ENCODE data around the gene PAWR. TPM values are rescaled to one million over a fixed set of nuclear protein-coding genes. Genes with fewer than 3 reads are reported as not detected.

The PAWR gene
- total and polyA plus RNA-seq, 9 of the 15 experiments (the other 6 are each of a cell fraction or from before 2014, with no cell fraction given) = 0.82 TPM; not detected in 8

DNA sequence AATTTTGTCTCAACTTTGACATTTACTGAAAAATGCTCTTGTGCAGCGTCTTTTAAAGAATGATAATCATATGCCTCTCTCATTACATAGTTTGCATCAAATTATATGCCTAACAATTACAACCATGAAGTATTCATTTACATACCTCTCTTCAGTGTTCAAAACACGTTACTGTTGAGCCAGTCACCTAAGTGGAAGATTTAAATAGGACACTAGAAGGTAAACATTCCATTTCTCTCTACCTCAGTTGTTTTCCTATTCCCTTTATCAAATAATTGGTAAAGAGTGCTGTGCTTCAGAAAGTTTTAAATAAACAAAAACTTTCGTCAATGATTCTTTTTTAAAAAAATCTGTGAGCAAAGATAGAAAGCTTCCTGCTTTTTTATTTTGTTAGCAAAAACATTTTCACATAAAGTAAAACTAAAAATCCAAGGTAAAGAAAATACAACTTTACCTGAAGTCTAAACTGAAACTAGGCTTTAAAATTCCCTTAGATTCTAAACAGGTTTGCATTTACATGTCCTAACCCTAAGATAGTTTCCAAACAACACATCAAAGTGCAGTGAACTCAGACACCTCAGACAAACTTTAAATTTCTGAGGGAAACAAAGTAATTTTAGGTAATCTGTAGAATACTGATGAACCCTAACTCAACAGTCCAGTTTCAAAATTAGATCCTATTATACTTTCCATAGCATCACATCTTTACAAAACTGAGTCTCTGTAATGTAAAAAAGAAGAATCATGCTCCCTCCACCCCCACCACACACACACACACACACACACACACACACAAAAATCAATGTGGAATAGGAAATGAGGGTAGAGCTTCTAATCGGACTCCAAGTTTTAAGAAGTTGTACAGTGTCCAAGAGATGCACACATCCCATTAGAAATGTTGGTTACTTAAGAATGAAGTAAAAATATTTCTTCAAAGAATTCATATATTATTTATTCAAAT, 46.2 kb downstream of the PAWR start:
- Histone ChIP-seq H3K27ac (ENCODE audit: extremely low read depth, low read depth, low read length) (no peak overlapping the region), H3K4me1 (replicated peaks in 1 of 2; ENCODE audit: control insufficient read depth in 2 of 2, insufficient read depth in 2 of 2, low read length in 2 of 2) (no peaks in the 10 kb centered on the region), H3K27me3 (ENCODE audit: control insufficient read depth in 2 of 2, insufficient read depth in 2 of 2, low read length in 2 of 2) (no peaks in the 10 kb centered on the region), H3K9me3 (replicated peaks; ENCODE audit: control insufficient read depth, insufficient read depth, low read depth, low read length) (no peaks in the 10 kb centered on the region), H4K20me1 (replicated peaks; ENCODE audit: control insufficient read depth, insufficient read depth, low read length) (no peaks in the 10 kb centered on the region), H3K9ac (ENCODE audit: insufficient read depth in 1 of 2, low read depth in 2 of 2, low read length in 2 of 2) (no peak overlapping the region), H3K9me1 (ENCODE audit: control insufficient read depth, insufficient read depth, low read length) (no peaks in the 10 kb centered on the region), H3K36me3 (ENCODE audit: control insufficient read depth, insufficient read depth, low read length) (no peaks in the 10 kb centered on the region), H3K4me2 (ENCODE audit: insufficient read depth, low read length) (no peak overlapping the region), H3K4me3 (no peak overlapping the region), H3K79me2 (ENCODE audit: control insufficient read depth, insufficient read depth, low read length) (no peaks in the 10 kb centered on the region), H2AFZ (ENCODE audit: low read depth, low read length) (no peak overlapping the region)
- ChIA-PET CTCF (ENCODE audit: low intra/inter-chr PET ratio) (no interaction called here), POLR2A (interaction anchor here (0.5 kb wide), 1 partner anchor 113 kb away, joined by 4 read pairs; no protein-coding TSS in a partner anchor)
- ATAC-seq = no peak
- BruUV-seq (replicated peaks) = no TSS peak
- DNase-seq (ENCODE audit: extremely low read depth in 1 of 4, low spot score in 3 of 4) = no peak
- WGBS (ENCODE audit: insufficient coverage, low coverage, missing lambda C conversion rate) = 0% methylated on average over 4 of the region's 4 CpGs
- intact Hi-C loops (cut with micrococcal nuclease) = no loop called here
- no peak for FAIRE-seq
- in situ Hi-C loops (cut with MboI) = no loop called here
- TF ChIP-seq, protein P1, sequence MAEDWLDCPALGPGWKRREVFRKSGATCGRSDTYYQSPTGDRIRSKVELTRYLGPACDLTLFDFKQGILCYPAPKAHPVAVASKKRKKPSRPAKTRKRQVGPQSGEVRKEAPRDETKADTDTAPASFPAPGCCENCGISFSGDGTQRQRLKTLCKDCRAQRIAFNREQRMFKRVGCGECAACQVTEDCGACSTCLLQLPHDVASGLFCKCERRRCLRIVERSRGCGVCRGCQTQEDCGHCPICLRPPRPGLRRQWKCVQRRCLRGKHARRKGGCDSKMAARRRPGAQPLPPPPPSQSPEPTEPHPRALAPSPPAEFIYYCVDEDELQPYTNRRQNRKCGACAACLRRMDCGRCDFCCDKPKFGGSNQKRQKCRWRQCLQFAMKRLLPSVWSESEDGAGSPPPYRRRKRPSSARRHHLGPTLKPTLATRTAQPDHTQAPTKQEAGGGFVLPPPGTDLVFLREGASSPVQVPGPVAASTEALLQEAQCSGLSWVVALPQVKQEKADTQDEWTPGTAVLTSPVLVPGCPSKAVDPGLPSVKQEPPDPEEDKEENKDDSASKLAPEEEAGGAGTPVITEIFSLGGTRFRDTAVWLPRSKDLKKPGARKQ (CRISPR knock-in tag; IDR thresholded peaks at IDR 0.05) = no peak
- TF ChIP-seq ZEB2 (IDR thresholded peaks at IDR 0.05) (no peak), ARID2 (IDR thresholded peaks at IDR 0.05) (no peak), XRCC5 (IDR thresholded peaks at IDR 0.05; ENCODE audit: low read depth, low read length) (no peak), ZNF644 (tag; IDR thresholded peaks at IDR 0.05; ENCODE audit: low read depth) (no peak), GABPB2 (CRISPR knock-in tag; conservative IDR thresholded peaks at IDR 0.05) (no peak), JUNB (CRISPR knock-in tag; conservative IDR thresholded peaks at IDR 0.05) (no peak), ZNF184 (CRISPR knock-in tag; IDR thresholded peaks at IDR 0.05) (no peak), HOXB6 (CRISPR knock-in tag; IDR thresholded peaks at IDR 0.05; ENCODE audit: borderline replicate concordance) (no peak), RB1 (IDR thresholded peaks at IDR 0.05; ENCODE audit: low read depth) (no peak)
- TF ChIP-seq, protein P2, sequence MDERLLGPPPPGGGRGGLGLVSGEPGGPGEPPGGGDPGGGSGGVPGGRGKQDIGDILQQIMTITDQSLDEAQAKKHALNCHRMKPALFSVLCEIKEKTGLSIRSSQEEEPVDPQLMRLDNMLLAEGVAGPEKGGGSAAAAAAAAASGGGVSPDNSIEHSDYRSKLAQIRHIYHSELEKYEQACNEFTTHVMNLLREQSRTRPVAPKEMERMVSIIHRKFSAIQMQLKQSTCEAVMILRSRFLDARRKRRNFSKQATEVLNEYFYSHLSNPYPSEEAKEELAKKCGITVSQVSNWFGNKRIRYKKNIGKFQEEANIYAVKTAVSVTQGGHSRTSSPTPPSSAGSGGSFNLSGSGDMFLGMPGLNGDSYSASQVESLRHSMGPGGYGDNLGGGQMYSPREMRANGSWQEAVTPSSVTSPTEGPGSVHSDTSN (CRISPR knock-in tag; IDR thresholded peaks at IDR 0.05; ENCODE audit: low read depth) = no peak
- TF ChIP-seq, protein P2 (tag; conservative IDR thresholded peaks at IDR 0.05; ENCODE audit: low read depth) = no peak
- TF ChIP-seq, protein P3, sequence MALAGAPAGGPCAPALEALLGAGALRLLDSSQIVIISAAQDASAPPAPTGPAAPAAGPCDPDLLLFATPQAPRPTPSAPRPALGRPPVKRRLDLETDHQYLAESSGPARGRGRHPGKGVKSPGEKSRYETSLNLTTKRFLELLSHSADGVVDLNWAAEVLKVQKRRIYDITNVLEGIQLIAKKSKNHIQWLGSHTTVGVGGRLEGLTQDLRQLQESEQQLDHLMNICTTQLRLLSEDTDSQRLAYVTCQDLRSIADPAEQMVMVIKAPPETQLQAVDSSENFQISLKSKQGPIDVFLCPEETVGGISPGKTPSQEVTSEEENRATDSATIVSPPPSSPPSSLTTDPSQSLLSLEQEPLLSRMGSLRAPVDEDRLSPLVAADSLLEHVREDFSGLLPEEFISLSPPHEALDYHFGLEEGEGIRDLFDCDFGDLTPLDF (CRISPR knock-in tag; IDR thresholded peaks at IDR 0.05) = no peak

Data from K562 (cell line).